Measurements from ENCODE around the gene CTXND1. TPM values are rescaled to one million over a fixed set of nuclear protein-coding genes. Genes with fewer than 3 reads are reported as not detected.
"Not testable (repeated sequence)": the region's sequence is repeated elsewhere in the genome, so short reads cannot be mapped to it uniquely, and the experiment has no call there.

The CTXND1 gene
- total RNA-seq, 1 experiment from 2014 or later = not detected

DNA sequence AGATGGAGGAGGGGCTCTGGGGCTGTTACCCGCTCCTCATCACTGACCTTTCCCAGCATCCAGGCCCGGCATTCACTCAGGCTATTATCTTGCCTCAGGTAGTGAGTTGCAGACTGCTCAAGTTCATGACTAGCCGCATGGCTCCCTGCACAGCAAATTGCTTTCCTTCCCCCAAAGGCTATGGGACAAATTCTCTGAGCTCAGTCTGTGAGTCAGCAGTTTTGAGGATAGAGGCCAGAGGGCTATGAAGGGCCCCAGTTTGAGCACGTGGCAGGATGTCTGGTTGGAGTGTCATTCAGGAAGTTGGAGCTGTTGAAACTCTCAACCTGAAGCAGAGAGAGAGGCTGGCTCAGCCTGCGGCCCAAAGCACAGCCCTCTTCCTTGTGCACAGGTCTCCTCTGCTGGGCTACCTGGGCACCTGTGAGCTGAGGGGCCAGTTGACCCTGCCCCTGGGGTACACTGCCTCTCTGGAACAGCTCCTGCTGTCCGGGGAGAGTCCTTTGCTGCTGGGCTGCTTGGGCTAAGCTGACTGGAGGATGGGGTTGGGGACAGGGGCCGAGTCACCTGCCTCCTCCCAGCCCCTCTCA lies 91.3 kb downstream of the CTXND1 start:
- peak; percentile 88 for DNase-seq (ENCODE audit: low read depth)

DNA sequence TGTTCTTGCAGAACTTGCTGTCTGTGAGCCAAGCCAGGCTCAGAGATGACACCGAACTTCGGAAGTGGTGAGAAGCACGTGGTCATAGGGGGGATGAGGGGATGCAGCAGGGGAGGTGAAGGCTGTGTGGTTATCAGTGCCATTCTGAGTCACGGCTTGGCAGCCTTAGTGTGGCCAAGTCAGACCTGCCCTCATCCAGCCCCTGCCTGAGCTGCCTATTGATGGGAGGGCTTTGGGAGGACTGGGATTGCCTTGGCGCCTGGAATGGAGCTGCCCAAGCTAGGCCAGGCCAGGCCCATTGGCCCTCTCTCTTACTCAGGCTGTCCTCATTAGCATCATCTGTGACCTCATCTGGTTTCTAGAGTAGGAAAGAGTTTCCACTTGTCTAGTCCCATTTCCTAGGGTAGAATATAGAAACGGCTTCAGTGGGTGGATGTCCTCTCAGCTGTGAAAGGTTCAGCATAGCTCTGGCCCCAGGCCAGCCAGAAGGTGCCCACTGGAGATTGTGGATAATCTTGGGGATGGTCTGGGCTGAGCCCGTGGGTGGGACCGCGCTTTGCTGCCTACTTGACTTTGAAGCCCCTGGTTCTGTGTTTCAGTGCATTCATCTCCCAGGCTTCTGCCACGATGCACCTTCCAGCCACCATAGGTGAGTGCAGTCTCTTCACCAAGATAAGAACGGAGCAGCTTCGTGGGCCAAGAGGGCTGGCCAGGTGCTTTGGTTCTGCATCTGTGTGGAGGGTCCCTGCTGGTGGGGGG lies 92.0 kb downstream of the CTXND1 start:
- peak; percentile 18 for DNase-seq (ENCODE audit: low read depth)

DNA sequence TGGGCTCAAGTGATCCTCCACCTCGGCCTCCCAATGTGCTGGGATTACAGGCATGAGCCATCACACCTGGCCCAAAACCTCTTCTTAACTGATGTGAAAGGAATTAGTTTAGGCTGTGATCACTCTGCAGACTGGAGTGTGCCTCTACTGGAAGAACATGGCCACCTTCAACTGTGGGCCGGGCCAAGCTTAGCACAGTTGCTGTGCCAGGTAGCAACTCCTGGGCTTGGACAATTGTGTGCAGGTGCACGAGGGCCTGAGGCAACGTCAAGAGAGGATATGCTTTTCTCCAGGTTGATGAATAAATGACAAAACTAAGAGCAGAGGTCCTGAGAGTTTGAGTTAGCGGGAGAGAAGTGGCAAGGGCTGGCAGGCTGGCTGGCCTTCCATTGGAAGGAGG lies 92.7 kb downstream of the CTXND1 start:
- DNase-seq (ENCODE audit: low read depth) = no peak

DNA sequence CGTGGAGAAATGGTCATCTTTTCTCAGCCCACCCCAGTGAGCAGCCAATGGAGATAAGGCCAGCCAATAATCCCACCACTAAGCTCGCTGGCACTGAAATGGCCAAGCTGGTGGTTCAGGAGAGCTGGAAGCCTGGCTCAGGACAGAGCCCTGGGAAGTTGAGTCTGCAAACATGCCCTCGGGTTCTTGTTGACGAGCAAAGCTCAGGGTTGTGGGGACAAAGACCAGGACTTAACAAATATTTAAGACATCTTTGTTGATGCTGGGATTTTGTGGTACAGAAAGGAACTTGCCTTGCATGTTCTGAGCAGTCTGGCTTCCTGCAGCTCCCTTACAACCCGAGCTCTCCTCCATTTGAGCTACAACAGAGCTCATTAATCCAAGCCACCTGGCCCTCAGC lies 94.8 kb downstream of the CTXND1 start:
- no peak for DNase-seq (ENCODE audit: low read depth)

DNA sequence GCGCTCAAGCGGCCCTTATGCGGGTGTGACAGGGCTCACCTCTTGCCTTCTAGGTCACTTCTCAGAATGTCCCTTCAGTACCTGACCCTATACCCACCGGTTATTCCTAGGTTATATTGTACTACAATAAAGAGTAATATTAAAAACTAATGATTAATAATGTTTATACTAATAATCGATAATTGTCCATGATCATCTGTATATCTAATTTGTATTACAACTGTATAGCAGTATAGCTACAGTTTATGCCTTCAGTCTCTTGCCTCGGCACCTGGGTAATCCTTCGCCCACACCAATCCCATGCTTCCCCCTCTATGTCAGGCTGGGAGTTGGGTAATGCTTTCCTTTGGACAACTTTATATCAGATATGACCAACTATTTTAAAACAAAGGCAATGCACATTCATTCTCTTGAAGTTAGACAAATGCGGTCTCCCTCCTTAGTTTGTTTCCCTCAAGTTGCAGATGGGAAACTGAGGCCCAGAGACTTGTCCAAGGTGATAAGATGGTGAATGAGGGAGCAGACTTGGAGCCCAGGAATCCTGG lies 95.8 kb downstream of the CTXND1 start:
- DNase-seq (ENCODE audit: low read depth) = no peak

DNA sequence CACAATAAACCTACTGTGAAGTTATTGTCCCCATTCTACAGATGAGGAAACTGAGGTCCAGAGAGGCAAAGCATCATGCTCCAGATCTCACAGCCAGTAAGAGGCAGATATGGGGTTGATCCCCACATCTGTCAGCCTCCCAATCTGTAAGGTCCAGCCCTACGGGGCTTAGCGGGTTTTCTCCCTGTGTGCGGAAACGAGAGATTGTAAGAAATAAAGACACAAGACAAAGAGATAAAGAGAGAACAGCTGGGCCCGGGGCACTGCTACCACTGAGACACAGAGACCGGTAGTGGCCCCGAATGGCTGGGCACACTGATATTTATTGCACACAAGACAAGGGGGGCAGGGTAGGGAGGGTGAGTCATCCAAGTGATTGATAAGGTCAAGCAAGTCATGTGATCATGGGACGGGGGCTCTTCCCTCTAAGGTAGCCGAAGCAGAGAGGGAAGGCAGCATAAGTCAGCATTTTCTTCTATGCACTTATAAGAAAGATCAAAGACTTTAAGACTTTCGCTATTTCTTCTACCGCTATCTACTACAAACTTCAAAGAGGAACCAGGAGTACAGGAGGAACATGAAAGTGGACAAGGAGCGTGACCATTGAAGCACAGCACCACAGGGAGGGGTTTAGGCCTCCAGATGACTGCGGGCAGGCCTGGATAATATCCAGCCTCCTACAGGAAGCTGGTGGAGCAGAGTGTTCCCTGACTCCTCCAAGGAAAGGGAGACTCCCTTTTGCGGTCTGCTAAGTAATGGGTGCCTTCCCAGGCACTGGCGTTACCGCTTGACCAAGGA lies 96.4 kb downstream of the CTXND1 start:
- not testable (repeated sequence) for DNase-seq (ENCODE audit: low read depth)

DNA sequence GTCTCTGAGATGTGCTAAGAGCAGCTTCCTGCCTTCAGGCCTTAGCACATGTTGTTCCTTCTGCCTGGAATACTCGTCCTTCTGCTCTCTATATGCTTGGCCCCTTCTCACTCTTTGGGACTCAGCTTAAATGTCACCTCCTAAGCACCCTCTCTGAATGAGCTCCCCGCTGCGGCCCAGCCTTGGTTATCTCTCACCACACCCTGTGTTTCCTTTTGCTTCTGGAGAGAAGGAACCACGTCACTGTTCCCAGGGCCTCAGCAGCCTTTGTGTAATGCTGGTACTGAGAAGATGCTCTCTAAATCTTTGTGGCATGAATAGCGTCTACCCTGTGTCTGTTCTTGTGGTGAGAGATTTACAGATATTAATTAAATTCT lies 97.0 kb downstream of the CTXND1 start:
- no peak for DNase-seq (ENCODE audit: low read depth)

DNA sequence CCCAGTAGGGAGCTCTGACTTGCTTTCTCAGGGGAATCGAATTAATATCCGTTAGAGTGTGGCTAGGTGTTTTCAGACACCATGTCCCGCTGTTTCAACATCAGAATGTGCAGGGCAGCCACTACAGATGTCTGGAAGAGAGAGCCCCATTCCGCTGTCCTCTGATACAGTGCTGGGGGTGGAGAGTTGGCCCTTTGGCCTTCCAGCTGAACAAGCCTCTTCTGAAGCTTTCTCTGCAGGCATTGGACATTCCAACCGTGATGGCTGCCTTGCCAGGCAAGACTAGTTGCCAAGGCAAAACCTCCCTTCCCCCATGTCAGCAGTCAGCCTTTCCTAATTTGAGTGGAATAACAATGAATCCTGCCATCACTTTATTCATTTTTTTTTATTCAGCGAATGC lies 97.7 kb downstream of the CTXND1 start:
- no peak for DNase-seq (ENCODE audit: low read depth)

DNA sequence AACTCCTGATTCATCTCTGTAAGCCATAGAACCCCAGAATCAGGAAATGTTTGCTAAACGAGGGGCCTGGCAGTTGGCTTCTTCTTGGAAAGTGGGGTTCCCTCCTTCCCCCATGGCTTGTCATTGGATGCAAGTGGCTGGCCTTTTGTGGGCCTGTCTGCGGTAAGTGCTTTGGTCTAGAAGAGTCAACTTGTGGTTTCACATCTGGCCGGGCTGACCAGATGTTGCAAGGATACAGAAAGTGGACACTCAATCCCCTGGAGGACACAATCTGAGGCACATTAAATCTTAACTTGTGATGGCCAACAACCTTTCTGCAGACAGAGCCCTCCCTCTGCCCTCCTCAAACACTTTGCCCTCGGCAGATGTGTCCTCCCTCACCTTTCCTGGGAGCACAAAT lies 98.1 kb downstream of the CTXND1 start:
- DNase-seq (ENCODE audit: low read depth) = peak; percentile 13

DNA sequence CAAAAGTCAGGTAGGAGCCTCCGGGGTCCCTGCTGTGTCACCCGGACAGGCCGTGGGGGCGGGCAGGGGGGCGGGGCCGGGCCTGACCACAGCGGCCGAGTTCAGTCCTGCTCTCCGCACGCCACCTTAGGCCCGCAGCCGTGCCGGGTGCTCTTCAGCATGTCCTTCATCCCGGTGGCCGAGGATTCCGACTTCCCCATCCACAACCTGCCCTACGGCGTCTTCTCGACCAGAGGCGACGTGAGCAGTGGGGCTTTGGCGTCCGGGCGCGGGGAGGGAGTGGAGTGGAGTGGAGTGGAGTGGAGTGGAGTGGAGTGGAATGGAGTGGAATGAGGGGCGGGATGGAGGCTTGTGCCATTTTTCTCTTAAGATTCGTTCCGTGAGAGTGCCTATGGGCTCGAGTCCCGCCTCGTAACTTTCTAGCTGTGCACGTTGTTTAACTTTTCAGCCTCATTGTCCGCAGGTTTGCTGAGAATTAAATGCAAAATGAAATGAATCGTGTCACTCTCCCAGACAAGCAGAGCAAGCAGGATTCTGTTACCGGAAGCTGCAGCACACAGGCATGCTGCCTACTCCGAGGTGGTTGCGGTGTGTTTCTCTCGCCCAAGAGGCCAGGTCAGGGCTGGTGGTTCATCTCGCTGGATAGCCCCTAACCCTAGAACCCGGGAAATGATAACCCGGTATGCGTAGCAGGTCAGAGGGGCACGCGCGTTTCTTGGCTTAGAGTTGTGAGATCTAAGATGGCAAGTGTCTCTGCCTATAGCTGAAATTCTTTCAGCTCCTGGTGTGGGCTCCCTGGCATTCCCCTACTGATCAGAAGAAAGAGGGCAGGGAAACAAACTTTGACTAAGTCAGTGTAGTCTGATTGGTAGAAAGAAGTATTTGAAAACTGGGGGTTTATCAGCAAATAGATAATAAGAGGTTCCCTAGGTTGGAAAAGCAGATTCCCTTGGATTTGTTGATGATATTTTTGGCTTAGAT lies 98.8 kb downstream of the CTXND1 start, which contains the start of gene FAH:
TSS of gene FAH (plus strand) at position 104 of the 981 bp plus-strand sequence. CDS start at position 160, 56 bp downstream.
- DNase-seq (ENCODE audit: low read depth) = peak; percentile 48

DNA sequence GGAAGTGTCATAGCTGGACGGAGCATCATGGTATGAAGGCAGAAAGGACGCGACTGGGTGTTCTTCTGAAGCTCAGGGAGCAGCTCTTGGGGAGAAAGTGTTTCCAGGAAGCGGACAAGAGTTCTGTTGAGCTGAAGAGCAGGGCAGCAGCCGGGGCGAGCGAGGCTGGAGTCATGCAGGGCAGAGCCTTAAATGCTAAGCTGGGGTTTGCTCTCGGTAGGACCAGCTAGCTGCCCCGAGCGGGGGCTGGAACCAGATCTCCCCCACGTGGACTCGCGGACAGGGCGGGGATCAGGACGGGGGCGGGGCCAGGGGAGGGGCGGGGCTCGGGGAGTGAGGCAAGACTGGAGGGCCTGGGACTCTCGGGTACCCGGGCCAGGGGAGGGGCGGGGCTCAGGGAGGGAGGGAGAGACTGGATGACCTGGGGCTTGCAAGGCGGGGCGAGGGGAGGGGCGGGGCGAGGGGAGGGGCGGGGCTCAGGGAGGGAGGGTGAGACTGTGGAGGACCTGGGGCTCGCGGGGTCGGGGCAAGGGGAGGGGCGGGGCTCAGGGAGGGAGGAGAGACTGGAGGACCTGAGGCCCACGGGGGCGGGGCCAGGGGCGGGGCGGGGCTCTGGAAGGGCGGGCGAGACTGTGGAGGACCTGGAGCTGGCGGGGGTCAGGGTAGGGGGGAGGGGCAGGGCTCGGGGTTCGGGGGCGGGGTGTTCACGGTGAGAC lies 99.7 kb downstream of the CTXND1 start:
- peak; percentile 94 for DNase-seq (ENCODE audit: low read depth)

DNA sequence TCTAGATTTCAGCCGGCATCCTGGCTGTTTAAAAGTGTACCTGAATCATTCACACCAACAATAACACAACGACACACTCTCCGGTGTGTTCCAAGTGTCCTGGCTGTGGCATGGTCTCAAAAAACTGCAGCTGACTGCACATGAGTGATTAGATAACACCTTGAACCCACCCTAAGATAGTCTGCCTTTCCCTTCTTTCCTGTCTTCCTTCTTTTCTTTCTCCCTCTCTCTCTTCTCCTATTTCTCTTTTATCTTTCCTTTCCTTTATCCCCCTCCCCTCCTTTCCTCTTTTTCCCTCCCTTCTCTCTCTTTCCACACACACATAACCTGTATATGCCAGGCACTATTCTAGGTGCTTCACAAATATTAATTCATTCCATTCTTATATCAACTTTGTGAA lies 100.4 kb downstream of the CTXND1 start:
- DNase-seq (ENCODE audit: low read depth) = no peak

DNA sequence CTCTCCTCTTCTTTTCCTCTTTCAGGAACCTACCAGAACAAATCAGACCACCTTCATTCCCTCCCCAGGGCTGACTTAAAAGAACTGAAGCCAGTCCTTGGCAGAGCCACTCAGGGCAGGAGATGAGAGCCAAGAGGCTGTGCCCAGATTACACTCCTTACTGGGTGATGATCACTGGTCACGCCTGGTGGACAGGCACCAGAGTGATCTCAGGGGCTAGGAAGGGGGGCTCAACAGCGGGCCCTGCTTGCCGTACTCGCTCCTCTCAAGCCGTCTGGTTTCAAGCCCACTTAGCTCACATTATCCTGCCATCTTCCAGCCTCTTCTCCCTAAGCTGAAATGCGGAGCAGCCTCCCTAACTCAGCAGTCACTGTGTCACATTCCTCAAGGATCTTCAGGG lies 100.9 kb downstream of the CTXND1 start:
- no peak for DNase-seq (ENCODE audit: low read depth)

Other genes with a start within 250 kb of the CTXND1 start
- 96.2 and 117 TPM in 2 replicates for gene ZFAND6, start 192.5 kb downstream of the CTXND1 start, total RNA-seq (2014; rRNA removed)
- 29.7 and 30.1 TPM in 2 replicates for gene FAH, start 99.2 kb downstream of the CTXND1 start, total RNA-seq (2014; rRNA removed)
- gene ARNT2, start 152.2 kb upstream of the CTXND1 start, total RNA-seq (2014; rRNA removed) = 11.1 and 17.9 TPM in 2 replicates

Data from LHCN-M2 (cell line).